Measurements from ENCODE around the gene KAZN.
A peak's percentile ranks its signal among the peaks of the same experiment; 100 is the strongest.

The KAZN gene

GRCh38 chr1:14922942-14923726, 324.6 kb downstream of the KAZN start:
- no peak for DNase-seq

GRCh38 chr1:14923727-14924452, 325.4 kb downstream of the KAZN start:
- peak; percentile 25 to 30 for DNase-seq

DNA sequence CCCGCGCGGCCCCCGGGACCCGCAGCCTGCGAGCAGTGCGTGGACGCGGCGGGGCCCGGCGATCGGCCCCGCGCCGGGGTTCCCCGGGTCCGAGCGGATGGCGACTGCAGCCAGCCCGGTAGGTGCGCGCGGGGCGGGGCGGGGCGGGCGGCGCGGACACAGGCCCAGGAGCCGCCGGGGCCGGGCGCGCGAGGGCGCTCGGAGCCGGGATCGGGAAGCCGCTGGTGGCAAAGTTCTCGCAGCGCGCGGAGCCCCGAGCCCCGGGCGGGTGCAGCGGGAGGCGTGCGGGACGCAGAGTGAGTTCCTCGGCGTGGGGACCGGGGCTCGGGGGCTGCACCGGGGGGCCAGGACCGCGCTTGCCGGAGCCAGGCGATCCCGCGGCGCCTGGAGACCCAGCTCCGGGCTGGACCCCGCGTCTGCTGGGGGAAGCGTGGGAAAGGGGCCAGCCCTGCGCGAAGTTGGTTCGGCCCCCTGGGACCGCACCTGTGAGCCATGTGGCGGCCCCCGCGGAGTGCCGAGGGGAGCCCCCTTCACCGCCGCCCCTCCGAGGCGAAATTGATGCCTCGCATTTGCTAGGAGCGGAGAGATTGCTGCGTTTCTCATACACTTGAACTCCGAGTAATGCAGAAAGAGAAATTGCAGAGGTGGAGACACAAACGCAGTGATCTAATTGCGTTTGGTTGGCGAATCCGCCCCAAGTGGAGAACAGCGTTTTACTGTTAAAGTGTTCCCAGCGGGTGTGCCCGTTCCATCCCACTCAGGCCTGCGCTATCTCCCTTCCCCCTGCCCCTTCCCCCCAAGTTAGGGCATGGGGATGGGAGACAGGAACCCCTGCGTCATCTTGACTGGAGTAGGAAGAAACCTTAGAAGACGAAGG, 326.2 kb downstream of the KAZN start:
- DNase-seq = no peak

- DNase-seq = no peak
These were observed 327.1 kb downstream of the KAZN start for GRCh38 chr1:14925336-14926136.

- DNase-seq = no peak
These were observed 327.7 kb downstream of the KAZN start for GRCh38 chr1:14926229-14926628.

GRCh38 chr1:14926818-14927575, 328.5 kb downstream of the KAZN start:
- DNase-seq = no peak

DNA sequence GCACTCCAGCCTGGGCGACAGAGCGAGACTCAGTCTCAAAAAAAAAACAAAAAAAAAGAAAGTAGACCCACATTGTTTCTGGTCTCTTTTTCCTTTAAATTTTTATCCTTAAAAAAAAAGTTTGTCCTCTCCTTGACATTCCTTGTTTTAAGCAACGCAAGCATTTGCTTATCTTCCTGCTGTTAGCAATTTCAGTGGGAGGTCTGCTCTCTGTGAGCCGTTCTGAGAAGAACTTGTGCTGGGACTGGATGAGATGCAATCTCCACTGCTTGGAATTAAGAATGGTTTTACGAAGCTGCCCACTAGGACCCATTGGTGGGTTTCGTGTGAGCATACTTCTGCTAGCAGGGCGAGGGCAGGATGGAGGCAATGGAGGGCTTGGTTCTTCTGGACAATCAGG, 329.9 kb downstream of the KAZN start:
- DNase-seq = no peak

DNA sequence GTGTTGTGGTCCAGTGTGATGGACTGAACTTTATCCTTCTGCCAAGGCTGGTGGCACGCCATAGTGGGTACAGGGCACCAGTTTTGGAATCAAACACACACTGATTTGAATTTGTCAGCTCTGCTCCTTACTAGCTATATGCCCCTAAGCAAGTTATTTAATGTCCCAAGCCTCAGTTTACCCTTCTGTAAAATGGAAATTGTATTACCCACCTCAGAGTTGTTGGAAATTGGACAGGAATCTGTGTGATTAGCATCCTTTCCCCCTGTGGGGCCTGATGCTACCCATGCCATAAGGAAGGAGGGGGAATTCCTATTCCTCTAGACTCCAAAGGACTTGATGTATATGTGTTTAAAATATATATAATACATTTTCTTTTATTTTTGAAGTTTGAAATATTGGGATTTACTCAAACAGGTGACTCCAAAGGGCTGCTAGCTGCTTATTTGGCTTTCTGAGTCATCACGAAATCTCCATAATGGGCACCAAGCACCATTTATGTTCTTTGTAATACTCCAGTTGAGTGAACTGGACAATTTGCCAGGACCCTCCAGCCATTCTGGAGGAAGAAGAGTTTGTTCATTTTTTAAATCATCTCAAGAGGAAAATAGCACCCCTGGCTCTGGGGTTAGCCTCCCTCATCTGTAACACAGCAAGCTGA, 330.5 kb downstream of the KAZN start:
- DNase-seq = no peak

DNA sequence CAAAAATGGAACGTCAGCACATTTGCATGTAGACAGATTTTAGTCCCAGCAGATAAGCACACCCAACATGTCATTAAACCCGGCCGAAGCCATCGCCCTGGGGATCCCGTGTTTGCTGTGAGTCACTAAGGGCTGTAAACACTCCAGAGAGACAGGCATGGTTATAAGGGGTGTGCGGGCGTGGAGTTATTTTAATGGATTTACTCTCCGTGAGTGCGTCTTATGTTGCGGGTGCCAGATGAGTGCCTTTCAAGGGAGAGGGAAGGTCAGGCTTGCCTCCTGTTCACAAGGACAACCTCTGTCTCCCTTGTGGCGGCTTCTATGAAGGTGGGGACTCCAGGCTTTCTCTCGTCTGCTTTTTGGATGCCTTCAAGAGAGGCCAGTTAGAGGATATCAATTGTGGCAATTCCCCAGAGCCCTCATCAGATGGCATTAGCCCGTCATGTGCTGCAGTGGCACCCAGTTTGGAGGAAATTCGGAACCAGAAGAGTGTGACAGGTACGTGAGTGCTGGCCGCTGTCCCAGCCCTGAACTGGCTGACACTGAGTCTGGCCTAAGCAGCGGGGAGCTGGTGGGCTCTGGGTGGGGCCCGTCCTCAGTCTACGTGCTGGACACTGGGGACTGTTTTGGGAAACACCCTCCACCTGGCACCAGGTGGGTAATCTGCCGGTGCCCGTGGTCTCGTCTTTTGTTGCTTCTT, 331.2 kb downstream of the KAZN start:
- DNase-seq = no peak

DNA sequence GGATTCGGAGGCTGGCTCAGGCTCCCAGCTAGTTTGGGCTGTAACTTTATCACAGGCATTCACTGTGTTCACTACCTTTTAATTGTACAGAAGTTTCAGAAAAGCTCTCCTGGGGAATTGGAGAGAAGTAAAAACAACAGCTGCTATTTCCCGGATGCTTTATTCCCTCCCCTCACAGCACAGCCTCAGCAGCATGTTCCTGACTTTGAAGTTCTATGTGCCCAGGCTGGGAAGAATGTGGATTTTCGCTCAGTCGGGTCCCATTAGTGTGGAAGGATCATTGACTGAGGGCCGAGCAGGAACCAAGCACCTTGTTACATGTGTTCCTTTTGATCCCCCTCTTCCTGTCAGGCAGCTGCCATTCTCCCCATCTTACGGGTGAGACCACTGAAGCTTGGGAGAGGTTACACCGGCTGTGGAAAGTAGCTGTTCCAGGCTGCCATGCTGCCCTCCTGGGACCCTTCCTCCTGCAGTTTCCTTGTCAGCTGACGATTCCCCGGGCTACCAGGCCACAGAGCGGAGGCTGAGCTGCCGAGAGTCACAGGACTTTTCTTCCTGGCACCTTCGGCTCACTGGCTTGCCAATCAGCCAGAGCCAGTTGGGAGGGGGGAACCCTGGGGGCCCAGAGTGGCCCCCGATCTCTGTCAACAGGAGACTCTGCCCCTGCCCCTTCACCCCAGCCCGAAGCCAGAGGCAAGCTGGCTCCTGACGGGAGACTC, 331.9 kb downstream of the KAZN start:
- DNase-seq = no peak

- DNase-seq = no peak
These were observed 333.7 kb downstream of the KAZN start for GRCh38 chr1:14932034-14932638.

GRCh38 chr1:14934867-14935266, 336.4 kb downstream of the KAZN start:
- DNase-seq = no peak

DNA sequence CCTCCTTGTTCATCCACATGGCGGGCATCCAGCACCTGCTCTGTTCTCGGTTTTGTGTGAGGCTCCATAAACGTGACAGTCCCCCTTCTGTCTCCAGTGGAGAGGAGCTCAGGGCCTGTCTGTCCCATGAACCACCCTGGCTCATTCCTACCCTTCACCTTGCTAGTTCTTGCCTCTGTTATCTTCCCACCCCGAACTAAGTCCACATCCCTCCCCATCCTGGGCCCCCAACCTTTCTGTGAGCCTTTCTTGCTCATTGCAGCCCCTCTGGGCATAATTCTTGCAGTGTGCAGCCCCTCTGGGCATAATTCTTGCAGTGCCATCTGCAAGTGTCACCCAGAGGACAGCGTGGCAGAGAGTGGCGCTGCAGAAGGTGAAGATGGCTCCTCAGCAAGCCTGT, 338.3 kb downstream of the KAZN start:
- no peak for DNase-seq

DNA sequence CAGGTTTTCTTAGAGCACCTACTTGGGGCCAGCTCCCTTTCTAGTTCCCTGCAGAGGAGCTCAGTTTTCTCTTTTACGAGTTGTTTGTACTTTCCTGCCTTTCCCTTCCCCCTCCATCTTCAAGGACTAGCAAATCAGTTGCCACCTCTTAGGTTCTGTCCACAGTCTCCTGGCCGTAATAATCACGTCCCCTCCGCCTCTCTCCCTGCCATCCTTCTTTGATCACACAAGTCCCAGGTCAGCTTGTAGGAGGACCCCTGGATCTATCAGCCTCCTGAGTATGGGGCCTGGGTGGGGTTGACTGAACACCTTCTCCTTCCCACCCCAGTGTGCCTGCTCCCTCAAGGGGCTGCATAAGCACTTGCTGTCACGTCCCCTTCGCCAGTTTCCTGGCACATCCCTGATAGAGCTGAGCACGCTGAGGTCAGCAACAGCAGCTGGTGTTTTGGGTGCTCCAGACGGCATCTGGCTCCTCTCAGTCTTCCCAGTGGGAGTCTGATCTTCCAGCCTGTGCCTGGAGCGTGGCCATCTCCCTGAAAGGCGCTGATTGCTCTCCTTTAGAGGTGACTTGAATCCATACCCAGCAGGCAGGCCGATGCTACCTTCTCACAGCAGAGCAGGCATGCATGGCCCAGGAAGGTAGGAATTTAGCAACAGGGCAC, 338.9 kb downstream of the KAZN start:
- no peak for DNase-seq

GRCh38 chr1:14939527-14940284, 341.2 kb downstream of the KAZN start:
- DNase-seq = peak; percentile 58 to 81

GRCh38 chr1:14940285-14940870, 341.9 kb downstream of the KAZN start:
- DNase-seq = no peak

- DNase-seq = no peak
These were observed 343.4 kb downstream of the KAZN start for GRCh38 chr1:14941864-14942263.

All from inflammatory macrophage treated with lipopolysaccharide for 1 hour (primary cell).